Embryonic facial prominence (tissue), 1 donor: ENCODE measurements around the gene AATF.

Experiments used
- DNase-seq: peaks from one replicate; pipeline ENCODE4 v3.0.0-alpha.2; 2016; ENCODE audit errors: extremely low spot score

Gene AATF

GRCh38 chr17:37081287-37081686, 132.5 kb downstream of the AATF start:
- DNase-seq, result no peak

- no peak for DNase-seq
Measured at GRCh38 chr17:37082311-37082860, 133.6 kb downstream of the AATF start.

DNA sequence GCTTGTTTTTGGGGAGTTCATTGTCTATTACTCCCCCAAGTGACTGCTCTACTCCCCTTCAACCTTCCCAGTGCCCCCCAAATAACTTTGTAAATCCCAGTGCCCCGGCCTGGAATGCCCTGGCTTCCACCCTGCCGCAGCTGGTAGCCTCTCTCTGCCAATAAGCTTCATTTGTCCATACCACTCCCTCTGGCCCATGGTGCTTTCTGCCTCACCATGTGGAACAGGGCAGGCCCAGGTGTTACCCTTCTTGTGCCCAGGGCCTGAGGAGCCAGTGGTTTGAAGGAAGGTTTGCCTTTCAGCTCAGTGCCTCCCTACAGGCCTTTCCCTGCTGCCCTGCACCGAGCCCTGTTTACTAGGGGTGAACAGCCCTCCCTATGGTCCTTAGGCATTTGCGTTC, 134.2 kb downstream of the AATF start:
- DNase-seq, result no peak

DNA sequence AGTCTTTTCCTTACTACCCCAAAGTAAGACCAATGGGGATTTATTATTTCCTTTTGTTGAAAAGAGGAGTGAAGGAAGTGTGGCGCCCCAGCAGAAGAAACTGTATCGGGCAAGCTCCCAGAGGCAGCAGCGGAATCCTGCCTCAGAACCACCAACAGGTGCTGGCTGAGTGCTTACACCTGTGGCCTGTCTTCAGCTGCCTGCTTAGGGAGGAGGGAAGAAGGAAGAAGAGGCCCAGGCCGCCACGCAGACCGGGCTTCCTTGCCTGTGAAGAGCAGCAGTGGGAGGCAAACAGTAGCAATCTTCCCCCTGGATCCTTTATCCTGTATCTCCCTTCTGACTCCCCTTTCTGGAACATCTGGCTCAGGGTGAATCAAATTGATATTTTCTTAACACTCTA, 134.7 kb downstream of the AATF start:
- DNase-seq, result no peak

DNA sequence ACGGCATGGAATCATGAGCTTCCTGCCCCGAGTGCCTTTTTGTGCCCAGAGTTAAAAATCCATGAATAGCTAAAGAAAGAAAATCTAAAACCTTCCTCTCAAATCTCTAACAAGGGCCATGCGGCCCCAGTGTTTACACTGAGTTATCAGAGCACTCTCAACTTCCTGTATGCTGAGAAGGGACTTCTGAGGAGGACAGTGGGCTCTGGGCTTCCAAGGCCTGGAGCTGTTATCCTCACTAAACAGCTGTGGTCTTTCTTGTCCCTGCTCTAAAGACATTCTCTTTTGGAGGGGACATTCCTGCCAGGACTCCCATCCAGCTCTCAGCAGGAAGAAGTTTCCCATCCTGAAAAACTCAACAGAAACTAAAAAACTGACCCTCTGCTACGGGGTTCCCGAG, 135.6 kb downstream of the AATF start:
- no peak for DNase-seq

DNA sequence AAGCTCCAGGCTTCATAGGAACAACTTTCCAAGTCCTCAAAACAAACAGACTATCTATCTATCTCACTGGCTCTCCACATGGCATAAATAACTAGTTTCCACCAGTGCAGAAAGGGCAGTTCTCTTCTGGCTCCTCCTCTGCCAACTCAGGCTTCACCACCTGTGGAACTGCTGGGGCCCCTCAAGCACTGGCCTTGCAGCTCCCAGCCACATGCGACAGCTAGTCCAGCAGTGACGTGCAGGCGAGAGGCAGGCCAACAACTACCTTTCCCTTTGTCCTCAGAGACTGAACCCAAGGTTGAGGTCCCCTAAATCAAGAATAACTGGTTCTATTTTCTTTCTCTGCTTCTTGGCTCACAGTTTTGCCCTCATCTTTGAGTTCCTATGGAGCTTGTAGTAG, 137.6 kb downstream of the AATF start:
- no peak for DNase-seq

- DNase-seq, result no peak
Measured at GRCh38 chr17:37086948-37087347, 138.2 kb downstream of the AATF start.

- DNase-seq, result no peak
Measured at GRCh38 chr17:37087683-37088082, 138.9 kb downstream of the AATF start.

DNA sequence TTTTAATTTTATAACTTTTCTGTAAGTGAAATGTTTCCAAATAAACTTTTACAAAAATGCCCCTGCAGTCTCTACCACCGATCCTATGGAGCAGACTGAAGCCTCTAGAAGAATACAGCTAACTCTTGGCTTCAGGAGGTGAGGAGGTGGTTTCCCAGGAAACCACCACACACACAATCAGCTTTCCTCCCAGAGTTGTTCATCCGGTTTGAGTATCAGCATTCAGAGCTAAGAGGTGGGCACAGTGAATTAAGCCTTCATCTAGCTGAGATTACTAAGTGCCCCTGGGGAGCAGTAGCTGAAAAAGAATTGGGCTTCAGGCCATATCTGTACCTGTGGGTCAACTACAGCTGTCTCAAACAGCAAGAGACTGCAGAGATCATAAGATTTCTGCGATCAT, 139.7 kb downstream of the AATF start:
- no peak for DNase-seq

DNA sequence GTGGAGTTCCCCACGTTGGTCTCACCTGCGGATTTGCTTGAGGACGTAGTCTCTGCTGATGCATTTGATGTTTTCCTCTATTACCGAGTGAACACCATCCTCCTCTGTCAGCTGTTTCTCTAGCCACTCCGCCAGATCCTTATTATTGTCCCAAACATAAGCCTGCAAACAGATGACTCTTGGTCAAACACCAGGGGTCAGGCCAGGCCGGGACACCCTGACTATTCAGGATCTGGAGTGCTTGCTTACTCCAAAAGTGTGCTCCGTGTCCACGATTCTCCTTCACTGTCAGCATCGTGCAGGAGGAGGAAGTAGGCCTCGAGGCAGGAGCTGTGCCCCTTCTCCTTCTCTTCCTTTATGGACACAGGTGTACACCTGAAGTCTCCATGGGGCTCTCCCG, 140.2 kb downstream of the AATF start:
- no peak for DNase-seq

DNA sequence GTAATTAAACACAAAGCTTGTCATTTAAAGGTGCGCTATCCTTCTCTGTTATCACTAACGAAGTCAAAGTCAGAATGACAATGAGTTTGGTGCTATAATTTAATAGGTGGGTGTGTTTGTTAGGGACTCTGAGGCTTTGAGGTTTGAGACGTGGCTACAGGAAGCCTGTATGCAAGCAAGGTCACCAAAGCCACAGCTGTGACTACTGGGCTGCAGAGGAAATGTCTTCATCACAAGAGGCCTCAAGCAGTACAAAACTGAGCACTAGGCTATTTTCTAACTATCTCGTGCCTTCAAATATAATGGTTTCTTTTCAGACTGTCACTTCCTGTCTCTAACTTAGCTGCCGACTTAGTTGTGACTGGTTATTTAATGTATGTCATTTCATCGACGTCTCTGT, 141.2 kb downstream of the AATF start:
- no peak for DNase-seq

DNA sequence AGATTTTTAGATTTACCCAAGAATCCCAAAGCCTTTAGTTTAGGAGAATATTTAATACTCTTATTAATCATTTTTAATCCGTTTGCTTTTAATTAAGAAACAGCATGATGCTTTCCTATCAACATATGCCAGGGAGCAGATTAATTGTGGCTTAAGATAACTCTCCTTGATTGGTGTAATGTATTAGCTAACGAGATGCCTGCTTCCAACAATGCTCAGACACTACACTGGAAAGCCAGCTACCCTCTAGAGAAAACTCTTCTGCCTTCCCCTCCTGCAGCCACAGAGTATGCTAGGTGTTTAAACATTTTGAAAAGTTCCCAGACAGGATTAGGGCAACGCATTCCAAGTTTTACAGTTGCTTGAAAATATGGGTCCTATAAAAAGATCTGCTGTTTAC, 142.2 kb downstream of the AATF start:
- DNase-seq, result no peak

DNA sequence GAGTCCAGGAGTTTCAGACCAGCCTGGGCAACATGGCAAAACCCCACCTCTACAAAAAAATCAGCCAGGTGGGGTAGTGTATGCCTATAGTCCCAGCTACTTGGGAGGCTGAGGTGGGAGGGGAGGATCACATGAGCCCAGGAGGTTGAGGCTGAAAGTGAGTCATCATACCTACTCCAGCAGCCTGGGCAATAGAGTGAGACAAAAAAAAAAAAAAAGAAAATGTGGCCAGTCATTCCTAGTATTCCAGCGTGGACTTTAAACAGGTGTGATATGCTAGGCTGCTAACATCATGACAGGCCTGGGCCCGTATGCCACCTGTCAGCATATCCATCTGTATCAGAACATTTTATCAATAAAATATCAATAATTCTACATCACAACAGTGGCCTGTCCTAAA, 143.3 kb downstream of the AATF start:
- no peak for DNase-seq

DNA sequence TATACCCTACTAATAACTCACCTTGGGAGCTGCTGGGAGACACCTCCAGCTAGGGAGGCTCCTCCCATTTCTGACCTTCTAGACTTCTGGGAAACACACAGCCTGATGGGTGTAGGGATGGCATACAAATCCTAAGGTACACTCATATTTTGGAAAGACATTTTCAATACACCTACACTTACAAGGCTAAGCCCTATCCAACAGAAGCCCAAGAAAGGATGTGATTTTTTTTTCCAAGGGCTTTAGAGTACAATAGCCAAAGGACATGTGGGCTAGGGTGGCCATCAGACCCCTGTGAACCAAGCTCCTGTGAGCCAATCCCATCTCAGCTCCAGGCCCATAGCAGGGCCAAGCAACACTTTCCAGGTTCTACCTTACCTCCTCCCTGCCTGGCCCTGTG, 143.9 kb downstream of the AATF start:
- DNase-seq, result no peak

GRCh38 chr17:37094391-37094790, 145.6 kb downstream of the AATF start:
- DNase-seq, result no peak

DNA sequence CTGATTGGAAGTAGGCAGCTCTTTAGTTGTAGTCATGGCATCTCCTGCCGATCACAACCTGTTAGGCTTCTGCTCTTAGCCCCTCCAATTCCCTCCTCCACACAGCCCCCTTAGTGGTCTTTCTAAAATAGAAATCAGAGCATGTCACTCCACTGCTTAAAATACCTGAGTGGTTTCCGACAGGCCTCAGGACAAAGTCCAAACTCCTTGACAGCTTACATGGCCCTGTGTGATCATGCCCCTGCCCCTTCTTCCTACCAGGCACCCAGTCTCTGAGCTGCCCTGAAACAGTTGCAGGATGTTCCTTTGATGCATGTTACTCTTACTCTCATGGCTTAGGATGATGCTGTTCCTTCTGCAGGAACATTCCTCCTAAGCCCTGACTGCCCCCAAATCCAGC, 147.3 kb downstream of the AATF start:
- no peak for DNase-seq

DNA sequence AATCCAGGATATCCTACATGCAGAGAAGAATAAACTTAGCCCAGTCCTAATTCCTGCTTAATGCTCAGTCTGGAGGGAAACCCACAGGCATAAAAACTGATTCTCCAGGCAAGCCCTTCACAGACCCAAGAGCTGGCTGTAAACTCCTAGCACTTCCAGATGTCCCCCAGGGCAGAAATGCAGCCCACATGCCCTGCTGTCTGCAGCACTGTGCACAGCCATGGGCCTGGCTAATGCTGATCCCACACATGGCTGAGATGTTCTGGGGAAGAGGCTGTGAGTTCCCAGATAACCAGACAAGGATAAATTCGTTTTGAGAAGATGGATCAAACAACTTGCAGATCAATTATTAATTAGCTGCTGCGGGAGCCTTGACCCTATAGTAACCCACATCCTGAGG, 148.4 kb downstream of the AATF start:
- no peak for DNase-seq

DNA sequence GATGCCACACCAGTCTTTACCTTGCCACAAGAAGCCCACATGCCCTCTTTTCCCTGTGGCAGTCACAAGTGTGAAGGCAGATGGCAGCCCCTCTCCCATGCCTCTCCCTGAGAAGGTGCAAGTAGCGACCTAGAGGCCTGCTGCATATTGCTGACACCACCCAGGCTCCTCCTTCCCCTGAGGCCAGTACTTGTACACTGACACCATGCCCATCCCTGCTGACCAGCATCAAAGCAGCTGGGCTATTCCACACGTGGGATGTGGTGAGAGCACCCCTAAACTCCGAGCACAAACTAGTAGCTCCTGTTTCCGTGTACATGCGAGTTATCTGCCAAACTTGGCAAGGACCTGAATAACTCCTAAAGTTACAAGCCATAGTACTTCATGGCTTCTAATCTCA, 149.4 kb downstream of the AATF start:
- no peak for DNase-seq

DNA sequence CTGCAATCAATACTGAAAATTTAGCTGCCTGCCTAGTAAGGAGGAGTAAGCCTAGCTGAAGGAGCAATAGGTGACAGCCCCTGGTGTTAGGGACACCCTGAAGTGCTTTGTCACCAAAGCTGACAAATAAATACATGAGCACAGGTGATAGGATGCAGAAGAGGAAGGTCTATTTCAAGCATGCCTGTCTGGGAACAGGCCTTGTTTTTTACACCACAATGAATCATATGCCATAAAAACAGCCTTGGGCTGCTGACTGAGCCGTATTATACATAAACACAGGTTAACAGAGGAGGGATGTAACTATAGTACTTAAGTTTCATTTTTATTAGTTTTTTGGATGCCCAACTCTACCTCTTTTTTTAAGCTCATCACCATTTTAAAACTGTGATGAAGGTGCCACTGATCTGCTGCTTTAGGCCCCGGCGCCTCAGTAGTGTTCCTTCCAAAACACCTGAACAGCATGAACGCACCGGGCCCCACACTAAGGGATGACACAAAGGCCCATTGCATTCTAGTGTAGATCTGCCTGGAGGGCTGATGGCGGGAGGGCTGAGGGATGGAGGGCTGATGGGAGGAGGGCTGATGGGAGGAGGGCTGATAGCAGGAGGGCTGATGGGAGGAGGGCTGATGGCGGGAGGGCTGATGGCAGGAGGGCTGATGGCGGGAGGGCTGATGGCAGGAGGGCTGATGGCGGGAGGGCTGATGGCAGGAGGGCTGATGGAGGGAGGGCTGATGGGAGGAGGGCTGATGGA, 150.3 kb downstream of the AATF start:
- no peak for DNase-seq

GRCh38 chr17:37100231-37100630, 151.5 kb downstream of the AATF start:
- no peak for DNase-seq

DNA sequence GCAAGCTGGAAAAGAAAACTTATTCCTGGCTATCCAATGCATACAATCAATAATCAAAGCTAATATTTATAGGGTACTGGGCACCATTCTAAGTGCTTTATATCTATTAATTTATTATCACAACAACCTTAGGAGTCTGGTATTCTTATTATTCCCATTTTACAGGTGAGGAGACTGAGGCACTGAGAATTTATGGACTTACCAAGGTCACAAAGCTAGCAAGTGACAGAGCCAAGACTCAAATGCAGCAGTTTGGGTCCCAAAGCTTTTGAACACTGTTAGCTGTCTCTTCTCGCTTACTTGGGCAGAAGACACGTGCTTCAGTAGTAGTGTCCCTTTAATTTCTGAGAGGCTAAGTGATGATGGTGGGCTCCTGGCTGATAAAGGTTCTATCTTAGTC, 152.6 kb downstream of the AATF start:
- no peak for DNase-seq

- DNase-seq, result no peak
Measured at GRCh38 chr17:37103231-37103630, 154.5 kb downstream of the AATF start.

DNA sequence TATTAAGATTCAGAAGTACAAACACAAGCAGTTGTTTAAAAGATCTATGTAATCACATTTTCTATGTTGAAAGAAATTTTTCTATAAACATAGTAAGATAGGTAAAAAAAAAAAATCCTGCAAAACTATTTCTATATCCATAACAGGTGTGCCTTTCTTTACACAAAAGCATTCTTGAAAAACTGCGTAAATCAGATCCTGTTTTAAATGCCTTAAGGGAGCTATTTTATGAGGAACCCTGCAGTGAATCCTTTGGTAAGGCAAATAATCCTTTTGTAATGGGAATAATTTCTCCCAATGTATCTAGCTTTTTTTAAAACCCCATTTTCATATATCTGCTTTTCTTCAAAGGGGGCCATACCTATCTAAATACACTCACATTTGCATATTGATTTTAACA, 157.3 kb downstream of the AATF start:
- DNase-seq, result no peak
